Motor neuron (in vitro differentiated cells): Measurements from ENCODE around the gene PRKAR2A. TPM values are rescaled to one million over a fixed set of nuclear protein-coding genes. Genes with fewer than 3 reads are reported as not detected.

Experiments
- ATAC-seq, 8 experiments: fragments of 200-7000 bp; cut with Tn5 transposase; replicated peaks in 6 of 8; 2 replicates each; pipeline ENCODE4 v1.8.0; 2021; ENCODE audit warnings: mild to moderate bottlenecking in 8 of 8, moderate library complexity in 8 of 8
- H3K27ac ChIP-seq, 2 donors: fragments of 250-450 bp; sonication (Bioruptor Pico); 2 replicates each; pipeline ENCODE4 v1.9.0; 2021; ENCODE audit warnings: antibody characterized with exemption in 2 of 2, mild to moderate bottlenecking in 2 of 2, moderate library complexity in 1 of 2
- H3K4me1 ChIP-seq, 2 donors: fragments of 250-450 bp; sonication (Bioruptor Pico); replicated peaks in 1 of 2; 2 replicates each; pipeline ENCODE4 v1.6.1; 2021; ENCODE audit warnings: antibody characterized with exemption in 2 of 2, mild to moderate bottlenecking in 2 of 2, moderate library complexity in 1 of 2
- H3K4me3 ChIP-seq, 5 donors: fragments of 250-450 bp; sonication (Bioruptor Pico); 2 replicates each; pipeline ENCODE4 v1.9.0; 2021; ENCODE audit warnings: antibody characterized with exemption in 5 of 5, mild to moderate bottlenecking in 5 of 5, moderate library complexity in 4 of 5
- whole genome bisulfite sequencing, 10 experiments: fragments of 450-650 bp; shearing (Covaris generic); methylation state at CpG; one replicate each; pipeline ENCODE4 v1.0.0; 2022; 5-methylcytosine and 5-hydroxymethylcytosine counted together
- in situ Hi-C, 9 experiments: fragments of 400-800 bp; cut with MboI; loops; one replicate each; pipeline ENCODE4 v1.15.0; 2021; ENCODE audit warnings: low sequenced_read_pairs in 9 of 9, low pct_unique_long_range_greater_than_20kb in 2 of 9; ENCODE audit not compliant: unreplicated experiment in 9 of 9
- total RNA-seq, 8 experiments: library from RNA; unstranded; fragments of 300-600 nt; gene quantifications; 2 replicates each; pipeline versions ENCODE4 v1.2.3 to v1.2.4, GENCODE V29; 2022

Gene PRKAR2A
- total RNA-seq: 10 to 100 TPM; 20.2 to 51.9 (median 41.5) TPM

GRCh38 chr3:48847504-48848423 lies at the start of gene PRKAR2A:
Gene PRKAR2A (minus strand): TSS chr3:48847874. CDS start chr3:48847596, 278 bp downstream.
- peak within 1 kb of the TSS; percentile 55 to 87 for H3K27ac ChIP-seq
- H3K4me3 ChIP-seq: peak within 1 kb of the TSS; percentile 45 to 77 (median 64)
- in situ Hi-C loops: no loop called here
- 0 to 48% (median 25%) methylated on average over 1 to 23 of the region's 81 CpGs; no CpG with 5 or more reads in 1 of the 10 experiments for WGBS, 10 experiments
- ATAC-seq: peak; percentile 82 to 88 (median 84)
- H3K4me1 ChIP-seq: peaks cover 26 to 30% of the 10 kb centered on the region in 2 donors

GRCh38 chr3:48896936-48897335 lies 49.3 kb upstream of the PRKAR2A start:
- WGBS, 10 experiments: 86 to 100% (median 100%) methylated on average over 1 to 2 of the region's 2 CpGs; no CpG with 5 or more reads in 4 of the 10 experiments
- no peak overlapping the region for H3K27ac ChIP-seq
- ATAC-seq: no peak
- in situ Hi-C loops: no loop called here
- H3K4me3 ChIP-seq: no peak overlapping the region
- H3K4me1 ChIP-seq: peaks cover 4 to 7% of the 10 kb centered on the region in 2 donors

GRCh38 chr3:48894516-48894915 lies 46.8 kb upstream of the PRKAR2A start:
- H3K4me1 ChIP-seq: peaks cover 4 to 7% of the 10 kb centered on the region in 2 donors
- ATAC-seq: no peak
- no peak overlapping the region for H3K4me3 ChIP-seq
- in situ Hi-C loops: no loop called here
- WGBS, 10 experiments: 80 to 100% (median 96%) methylated on average over 1 to 6 of the region's 6 CpGs; no CpG with 5 or more reads in 2 of the 10 experiments
- H3K27ac ChIP-seq: no peak overlapping the region

- 75 to 100% (median 86%) methylated on average over 1 to 6 of the region's 8 CpGs; no CpG with 5 or more reads in 1 of the 10 experiments for WGBS, 10 experiments
- no peak for ATAC-seq
- in situ Hi-C loops: no loop called here
- Histone ChIP-seq H3K4me3 (no peak overlapping the region), H3K4me1 (no peaks in the 10 kb centered on the region), H3K27ac (no peak overlapping the region)
Observed at GRCh38 chr3:48891606-48892005, 43.9 kb upstream of the PRKAR2A start.

- Histone ChIP-seq H3K4me1 (no peaks in the 10 kb centered on the region), H3K4me3 (no peak overlapping the region), H3K27ac (no peak overlapping the region)
- ATAC-seq: no peak
- in situ Hi-C loops: no loop called here
Observed at GRCh38 chr3:48885753-48886152, 38.1 kb upstream of the PRKAR2A start.

GRCh38 chr3:48881652-48882114 lies 34.0 kb upstream of the PRKAR2A start:
- no peak overlapping the region for H3K27ac ChIP-seq
- WGBS, 10 experiments: 67 to 100% (median 100%) methylated on average over 1 to 2 of the region's 5 CpGs; no CpG with 5 or more reads in 5 of the 10 experiments
- in situ Hi-C loops: no loop called here
- ATAC-seq: no peak
- no peaks in the 10 kb centered on the region for H3K4me1 ChIP-seq
- H3K4me3 ChIP-seq: no peak overlapping the region

GRCh38 chr3:48881006-48881405 lies 33.3 kb upstream of the PRKAR2A start:
- 89 to 100% (median 100%) methylated on average over 2 to 3 of the region's 3 CpGs; no CpG with 5 or more reads in 5 of the 10 experiments for WGBS, 10 experiments
- Histone ChIP-seq H3K4me3 (no peak overlapping the region), H3K4me1 (no peaks in the 10 kb centered on the region), H3K27ac (no peak overlapping the region)
- in situ Hi-C loops: no loop called here
- ATAC-seq: no peak

- Histone ChIP-seq H3K4me1 (no peaks in the 10 kb centered on the region), H3K4me3 (no peak overlapping the region), H3K27ac (no peak overlapping the region)
- in situ Hi-C loops: no loop called here
- no peak for ATAC-seq
- 0 to 100% (median 75%) methylated on average over 2 to 6 of the region's 6 CpGs; no CpG with 5 or more reads in 1 of the 10 experiments for WGBS, 10 experiments
Observed at GRCh38 chr3:48879994-48880377, 32.3 kb upstream of the PRKAR2A start.

GRCh38 chr3:48879307-48879993 lies 31.8 kb upstream of the PRKAR2A start:
- no peaks in the 10 kb centered on the region for H3K4me1 ChIP-seq
- in situ Hi-C loops: no loop called here
- ATAC-seq: no peak
- no peak overlapping the region for H3K27ac ChIP-seq
- WGBS, 10 experiments: 69 to 100% (median 90%) methylated on average over 1 to 4 of the region's 6 CpGs; no CpG with 5 or more reads in 1 of the 10 experiments
- no peak overlapping the region for H3K4me3 ChIP-seq

- in situ Hi-C loops: no loop called here
- ATAC-seq: no peak
- 38 to 96% (median 89%) methylated on average over 1 to 8 of the region's 8 CpGs; no CpG with 5 or more reads in 3 of the 10 experiments for WGBS, 10 experiments
Observed at GRCh38 chr3:48877671-48878070, 30.0 kb upstream of the PRKAR2A start.

GRCh38 chr3:48863122-48863521 lies 15.4 kb upstream of the PRKAR2A start:
- Histone ChIP-seq H3K27ac (no peak overlapping the region), H3K4me3 (no peak overlapping the region), H3K4me1 (no peaks in the 10 kb centered on the region)
- WGBS, 10 experiments: 63 to 100% (median 100%) methylated on average over 1 to 3 of the region's 3 CpGs; no CpG with 5 or more reads in 3 of the 10 experiments
- in situ Hi-C loops: no loop called here
- ATAC-seq: no peak

More at GRCh38 chr3:48877671-48878070, 30.0 kb upstream of the PRKAR2A start:
- Histone ChIP-seq H3K27ac (no peak overlapping the region), H3K4me1 (no peaks in the 10 kb centered on the region), H3K4me3 (no peak overlapping the region)

- no peak for ATAC-seq
- H3K4me1 ChIP-seq: no peaks in the 10 kb centered on the region
- 40 to 100% (median 86%) methylated on average over 1 of the region's 2 CpGs; no CpG with 5 or more reads in 5 of the 10 experiments for WGBS, 10 experiments
- no peak overlapping the region for H3K27ac ChIP-seq
- in situ Hi-C loops: no loop called here
- H3K4me3 ChIP-seq: no peak overlapping the region
Observed at GRCh38 chr3:48859206-48859605, 11.5 kb upstream of the PRKAR2A start.

GRCh38 chr3:48858709-48859108 lies 11.0 kb upstream of the PRKAR2A start:
- in situ Hi-C loops: no loop called here
- Histone ChIP-seq H3K4me3 (no peak overlapping the region), H3K4me1 (no peaks in the 10 kb centered on the region), H3K27ac (no peak overlapping the region)
- ATAC-seq: no peak
- 40 to 100% (median 59%) methylated on average over 1 to 2 of the region's 2 CpGs; no CpG with 5 or more reads in 4 of the 10 experiments for whole genome bisulfite sequencing, 10 experiments
